ENCODE measurements around the gene NAA16.
"Not testable (repeated sequence)": the region's sequence is repeated elsewhere in the genome, so short reads cannot be mapped to it uniquely, and the experiment has no call there.

Gene NAA16

DNA sequence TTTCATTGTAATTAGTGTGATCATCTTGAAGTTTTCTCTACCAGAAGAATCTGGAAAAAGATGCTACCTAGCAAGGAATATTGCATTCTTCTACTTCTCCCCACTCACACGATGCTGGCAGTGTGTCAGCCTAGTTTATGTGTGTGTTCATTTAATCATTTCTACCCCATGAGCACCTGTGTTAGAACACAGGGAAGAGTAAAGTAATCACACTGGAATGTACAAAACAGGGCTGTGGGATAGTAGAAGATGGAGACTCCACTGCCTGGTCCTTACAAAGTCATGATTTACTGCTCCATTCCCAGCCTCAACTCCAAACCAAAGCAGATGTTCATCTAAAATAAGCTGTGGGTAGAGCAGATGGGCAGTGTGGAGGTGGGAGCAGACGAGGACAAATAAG is 98.5 kb downstream of the NAA16 start:
- DNase-seq (ENCODE audit: low read depth in 3 of 3) = no peak

DNA sequence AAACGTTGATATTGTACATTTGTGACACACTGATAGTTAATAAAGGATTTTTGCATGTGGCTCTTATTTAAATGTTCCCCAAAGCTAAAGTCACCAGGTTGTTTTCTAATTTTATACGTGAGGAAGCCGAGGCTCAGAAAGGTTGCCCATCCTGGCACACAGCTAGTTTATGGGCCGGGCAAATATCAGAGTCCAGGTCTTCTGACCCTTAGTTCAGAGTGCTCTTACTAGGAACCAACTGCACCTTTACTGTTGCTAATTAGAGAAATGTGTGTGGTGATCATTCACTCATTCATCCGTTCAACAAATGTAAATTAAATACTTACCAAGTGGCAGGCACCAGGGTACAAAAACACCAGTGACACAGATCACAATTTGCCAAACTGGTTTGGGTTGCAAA is 100.0 kb downstream of the NAA16 start:
- DNase-seq (ENCODE audit: low read depth in 3 of 3) = no peak

DNA sequence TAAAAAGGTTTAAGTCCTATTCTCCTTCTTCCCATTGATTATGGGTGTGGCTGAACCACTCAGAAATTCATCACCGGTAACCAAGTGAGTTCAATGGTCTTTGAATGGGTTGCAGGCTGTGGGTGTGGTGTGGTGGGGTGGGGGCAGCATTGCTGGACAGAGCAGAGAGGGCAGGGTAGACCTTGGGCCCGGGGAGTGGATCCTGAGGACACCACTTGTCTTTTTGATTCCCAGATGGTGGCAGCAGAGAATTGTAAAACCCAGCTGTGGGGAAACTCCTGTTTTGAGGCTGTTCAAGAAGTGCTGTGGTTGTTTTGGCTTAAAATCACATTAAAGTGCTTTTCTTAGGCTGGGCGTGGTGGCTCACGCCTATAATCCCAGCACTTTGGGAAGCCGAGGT is 100.5 kb downstream of the NAA16 start:
- no peak for DNase-seq (ENCODE audit: low read depth in 3 of 3)

DNA sequence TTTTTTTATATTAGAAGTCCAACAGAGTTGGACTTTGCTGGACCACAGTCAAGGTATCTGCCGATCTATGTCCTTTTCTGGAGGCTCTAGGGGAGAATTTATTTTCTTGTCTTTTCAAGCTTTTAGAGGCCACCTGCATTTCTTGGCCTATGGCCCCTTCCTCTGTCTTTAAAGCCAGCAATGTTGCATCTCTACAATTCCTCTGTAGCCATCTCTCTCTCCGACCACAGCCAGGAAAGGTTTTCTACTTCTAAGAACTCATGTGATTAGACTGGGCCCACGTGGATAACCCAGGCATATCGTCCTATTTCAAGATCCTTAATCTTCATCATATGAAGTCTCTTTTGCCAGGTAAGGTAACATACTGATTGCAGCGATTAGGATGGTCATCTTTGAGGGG is 102.8 kb downstream of the NAA16 start:
- no peak for DNase-seq (ENCODE audit: low read depth in 3 of 3)

DNA sequence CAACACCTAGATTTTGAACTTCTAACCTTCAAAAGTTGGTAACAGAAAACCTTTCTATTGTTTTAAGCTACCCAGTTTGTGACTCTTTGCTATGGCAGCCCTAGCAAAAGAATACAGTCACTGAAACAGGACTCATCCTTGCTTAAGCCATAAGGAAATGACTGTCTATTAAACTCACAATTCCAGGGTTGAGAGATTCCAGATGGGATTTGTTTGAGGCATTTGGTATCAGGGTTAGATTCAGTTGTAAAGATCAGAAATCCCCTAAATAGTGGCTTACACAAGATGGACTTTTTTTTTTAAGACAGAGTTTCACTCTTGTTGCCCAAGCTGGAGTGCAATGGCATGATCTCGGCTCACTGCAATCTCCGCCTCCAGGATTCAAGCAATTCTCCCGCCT is 105.2 kb downstream of the NAA16 start:
- DNase-seq (ENCODE audit: low read depth in 3 of 3) = no peak

DNA sequence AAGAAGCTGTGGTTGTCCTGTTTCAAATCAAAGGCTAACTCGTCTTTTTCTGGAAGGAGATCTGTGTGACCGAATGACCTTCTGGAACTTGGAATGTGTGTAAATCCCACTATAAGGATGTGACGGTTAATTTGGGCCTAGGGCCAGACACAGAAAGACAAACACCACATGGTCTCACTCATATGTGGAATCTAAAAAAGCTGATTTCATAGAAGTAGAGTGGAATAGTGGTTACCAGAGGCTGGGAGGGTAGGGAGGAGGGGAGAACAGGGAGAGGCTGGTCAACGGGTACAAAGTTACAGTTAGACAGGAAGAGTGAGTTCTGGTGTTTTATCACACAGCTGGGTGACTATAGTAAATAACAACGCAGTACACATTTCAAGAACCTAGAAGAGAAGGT is 107.0 kb downstream of the NAA16 start:
- DNase-seq (ENCODE audit: low read depth in 3 of 3) = no peak

DNA sequence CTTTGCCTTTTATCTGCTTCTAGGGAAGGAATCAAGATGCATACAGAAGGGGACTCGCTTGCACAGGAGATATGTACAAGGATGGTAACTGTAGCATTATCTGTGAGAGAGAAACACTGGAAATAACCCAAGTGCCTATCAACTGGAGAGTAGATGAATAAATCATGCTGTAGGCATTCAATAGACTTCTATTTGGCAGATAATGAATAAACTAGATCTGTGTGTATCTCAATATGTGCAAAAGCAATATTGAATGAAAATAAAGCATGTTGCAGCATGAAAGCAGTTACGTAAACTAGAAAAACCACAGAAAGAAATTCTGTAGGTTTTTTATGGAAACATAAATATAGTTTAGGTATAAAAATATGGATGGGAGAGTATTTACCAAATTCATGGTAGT is 107.7 kb downstream of the NAA16 start:
- no peak for DNase-seq (ENCODE audit: low read depth in 3 of 3)

DNA sequence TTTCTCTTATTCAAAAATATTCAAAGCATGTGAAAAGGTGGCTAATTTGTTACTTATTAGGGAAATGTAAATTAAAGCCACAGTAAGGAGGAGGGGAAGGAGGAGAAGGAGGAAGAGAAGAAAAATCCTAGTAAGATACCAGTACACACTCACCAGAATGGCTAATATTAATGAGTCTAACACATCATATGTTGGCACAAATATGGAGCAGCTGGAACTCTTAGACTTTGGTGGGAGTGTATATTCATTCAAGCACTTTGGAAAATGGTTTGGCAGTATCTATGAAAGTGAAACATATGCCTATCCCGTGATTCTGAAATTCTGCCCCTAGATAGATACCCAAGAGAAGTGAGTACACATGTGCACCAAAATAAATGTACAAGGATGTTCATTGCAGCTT is 108.1 kb downstream of the NAA16 start:
- DNase-seq (ENCODE audit: low read depth in 3 of 3) = no peak

DNA sequence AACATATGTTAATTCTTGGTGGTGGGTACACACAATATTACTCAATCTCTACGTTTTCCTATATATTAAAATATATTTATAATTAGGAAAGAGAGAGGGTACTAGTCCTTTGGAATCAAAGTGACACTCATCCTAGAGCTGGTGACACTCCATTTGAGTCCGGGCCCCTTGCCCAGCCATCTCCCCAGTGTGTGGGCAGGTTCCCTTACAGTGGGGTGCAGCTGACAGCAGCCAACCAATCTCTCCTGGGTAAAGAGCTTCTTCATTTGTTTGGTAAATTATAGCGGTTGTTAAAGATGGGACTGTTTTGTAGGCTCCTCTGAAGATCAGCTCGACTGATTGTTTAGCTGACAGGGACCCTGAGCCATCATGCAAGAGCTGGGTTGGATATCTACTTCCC is 109.1 kb downstream of the NAA16 start:
- DNase-seq (ENCODE audit: low read depth in 3 of 3) = no peak

DNA sequence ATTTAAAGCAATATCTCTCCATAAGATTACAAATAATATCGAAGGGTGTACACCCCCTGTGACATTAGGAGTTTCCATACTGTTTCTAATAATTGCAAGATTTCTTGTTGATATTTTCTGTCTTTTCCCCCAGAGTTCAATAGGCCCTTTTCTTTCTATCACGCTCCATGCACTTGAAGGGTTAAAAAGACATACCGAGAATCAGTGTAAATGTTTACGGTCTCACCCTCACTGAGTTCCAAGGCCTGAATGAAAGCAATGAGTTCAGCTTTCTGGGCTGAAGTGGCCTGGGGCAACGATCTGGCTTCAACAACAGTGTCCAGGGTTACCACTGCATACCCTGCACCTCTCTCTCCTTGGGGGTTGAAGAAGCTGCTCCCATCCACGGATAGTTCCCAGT is 110.3 kb downstream of the NAA16 start:
- not testable (repeated sequence) for DNase-seq (ENCODE audit: low read depth in 3 of 3)

DNA sequence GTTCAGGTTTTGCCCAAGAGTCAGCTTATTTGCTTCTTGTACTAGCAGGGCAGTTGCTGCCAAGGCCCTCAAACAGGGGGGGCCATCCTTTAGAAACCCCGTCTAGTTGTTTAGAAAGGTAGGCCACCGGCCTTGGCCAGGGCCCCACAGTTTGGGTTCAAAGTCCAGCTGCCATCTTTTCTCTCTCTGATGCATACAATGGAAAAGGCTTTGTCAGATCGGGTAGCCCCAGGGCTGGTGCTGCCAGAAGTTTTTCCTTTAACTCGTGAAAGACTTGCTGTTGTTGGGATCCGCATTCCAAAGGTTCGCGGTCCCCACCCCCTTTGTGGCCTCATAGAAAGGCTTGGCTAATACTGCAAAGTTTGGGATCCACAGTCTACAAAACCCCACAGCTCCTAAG is 110.9 kb downstream of the NAA16 start:
- DNase-seq (ENCODE audit: low read depth in 3 of 3) = not testable (repeated sequence)

DNA sequence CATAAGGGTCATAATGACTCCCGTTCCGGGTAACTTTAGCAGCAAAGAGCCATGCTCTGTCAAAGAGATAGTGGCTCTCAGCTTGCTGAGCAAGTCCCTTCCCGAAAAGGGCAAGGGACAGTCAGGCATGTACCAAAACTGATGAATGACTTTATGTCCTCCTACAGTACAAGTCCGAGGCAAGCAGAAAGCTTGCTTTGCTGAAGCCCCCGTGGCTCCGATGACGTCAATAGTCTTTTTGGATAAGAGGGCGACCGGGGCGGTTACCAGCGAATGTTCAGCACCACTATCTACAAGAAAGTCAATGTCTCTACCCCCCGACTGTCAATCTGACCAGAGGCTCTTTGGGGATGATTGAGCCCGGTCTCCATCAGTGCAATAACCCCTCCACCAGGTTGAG is 112.2 kb downstream of the NAA16 start:
- DNase-seq (ENCODE audit: low read depth in 3 of 3) = not testable (repeated sequence)

DNA sequence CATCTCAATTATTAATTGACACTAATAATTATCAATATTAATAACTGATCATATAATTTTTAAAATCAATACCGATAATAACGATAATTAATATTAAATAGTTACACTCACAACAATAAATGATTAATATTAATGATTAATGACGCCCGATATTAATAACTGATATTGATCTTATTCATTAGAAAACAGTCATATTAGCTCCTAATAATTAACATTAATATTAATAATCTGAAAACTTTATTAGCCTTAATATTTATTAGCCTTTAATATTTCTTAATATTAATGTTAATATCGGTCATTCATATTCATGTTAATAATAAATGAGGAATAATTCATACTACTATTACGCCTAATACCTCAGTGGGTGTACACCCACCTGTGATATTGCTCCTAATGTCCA is 113.6 kb downstream of the NAA16 start:
- DNase-seq (ENCODE audit: low read depth in 3 of 3) = not testable (repeated sequence)

DNA sequence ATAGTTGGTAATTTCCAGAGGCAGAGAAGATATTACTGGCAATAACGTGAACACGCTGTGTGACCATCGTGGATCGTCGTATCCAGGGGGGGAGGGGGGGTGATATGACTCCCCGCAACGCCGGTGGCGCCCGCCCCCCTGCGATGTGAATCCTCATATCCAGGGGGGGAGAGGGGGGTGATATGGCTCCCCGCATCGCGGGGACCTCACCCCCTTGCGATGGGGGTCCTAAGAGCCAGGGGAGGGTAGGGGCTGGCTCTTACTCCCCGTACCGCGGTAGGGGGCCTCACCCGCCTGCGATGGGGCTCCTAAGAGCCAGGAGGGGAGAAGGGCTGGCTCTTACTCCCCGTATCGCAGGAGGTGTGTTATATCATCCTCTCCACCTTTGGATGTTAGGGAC is 115.0 kb downstream of the NAA16 start:
- no peak for DNase-seq (ENCODE audit: low read depth in 3 of 3)
